Colonic mucosa (tissue), 4 donors: ENCODE results near the gene SGF29. TPM values are rescaled to one million over a fixed set of nuclear protein-coding genes. Genes with fewer than 3 reads are reported as not detected.

Experiments
- DNase-seq: peaks from one replicate; pipeline ENCODE4 v3.0.0-alpha.2; 2020
- H3K27ac ChIP-seq: fragments of 200-600 bp; one replicate; pipeline ENCODE4 v1.8.0; 2021
- H3K27me3 ChIP-seq: fragments of 200-600 bp; one replicate; pipeline ENCODE4 v1.8.0; 2021
- H3K36me3 ChIP-seq: fragments of 200-600 bp; one replicate; pipeline ENCODE4 v1.8.0; 2021
- H3K4me1 ChIP-seq: fragments of 200-600 bp; one replicate; pipeline ENCODE4 v1.8.0; 2021; ENCODE audit warnings: mild to moderate bottlenecking
- H3K4me3 ChIP-seq: fragments of 200-600 bp; one replicate; pipeline ENCODE4 v1.8.0; 2021
- H3K9ac ChIP-seq, 2 donors: one replicate each; pipeline ENCODE4 v1.7.0; 2013; ENCODE audit warnings: control low read depth in 2 of 2, low read depth in 2 of 2, low read length in 2 of 2
- H3K9me3 ChIP-seq: fragments of 200-600 bp; one replicate; pipeline ENCODE4 v1.8.0; 2021
- intact Hi-C: fragments of 100-400 bp; cut with DNase I; formaldehyde crosslinking; loops from one replicate; pipeline ENCODE4 v1.14.1; 2022
- total RNA-seq, 2 donors: library from RNA; stranded (reverse); fragmentation: NEBNext Ultra II Directional in 1 of 2; extraction: Animal tissue kit (Norgen Biotek cat#: 25700) in 1 of 2; gene quantifications; one replicate each; pipeline ENCODE4 v1.2.1, GENCODE V29; 2021
- TF ChIP-seq, protein P1 (sequence below): fragments of 200-600 bp; IDR thresholded peaks from one replicate; pipeline ENCODE4 v1.8.0; 2022; ENCODE audit warnings: antibody characterized with exemption, mild to moderate bottlenecking
- donor health status: healthy.
- donor health status: DM: no; HTN: no; CAD: no.
- donor health status: DM: no; HTN: no; CAD: no.

SGF29 gene
- total RNA-seq, 2 donors from 2014 or later = 17.4 to 19.3 TPM

DNA sequence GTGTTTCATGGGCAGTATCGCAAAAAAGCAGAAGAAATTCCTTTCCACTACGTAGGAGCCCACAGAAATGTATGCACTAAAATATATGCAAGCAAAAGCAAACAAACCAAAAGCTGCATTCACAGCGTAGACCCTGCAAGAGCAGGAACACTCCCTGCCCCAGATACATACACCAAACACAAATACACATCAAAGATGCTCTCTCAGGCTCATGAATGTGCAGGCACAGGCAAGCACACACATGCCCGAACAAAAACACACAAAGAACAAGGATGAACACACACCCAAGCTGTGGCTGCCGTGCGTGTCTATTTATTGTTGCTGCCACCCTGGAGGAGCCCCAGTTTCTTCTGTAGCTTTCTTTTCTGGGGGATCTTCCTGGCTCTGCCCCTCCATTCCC, 16.6 kb upstream of the SGF29 start:
- Histone ChIP-seq H3K9me3 (no peaks in the 10 kb centered on the region), H3K36me3 (no peaks in the 10 kb centered on the region), H3K9ac (peak overlapping the region in 1 of 2 donors; percentile 69), H3K27me3 (no peaks in the 10 kb centered on the region), H3K4me3 (peak overlapping the region; percentile 45), H3K27ac (peak overlapping the region; percentile 90), H3K4me1 (peaks cover 11% of the 10 kb centered on the region)
- intact Hi-C loops = no loop called here
- DNase-seq = no peak
- TF ChIP-seq, protein P1, sequence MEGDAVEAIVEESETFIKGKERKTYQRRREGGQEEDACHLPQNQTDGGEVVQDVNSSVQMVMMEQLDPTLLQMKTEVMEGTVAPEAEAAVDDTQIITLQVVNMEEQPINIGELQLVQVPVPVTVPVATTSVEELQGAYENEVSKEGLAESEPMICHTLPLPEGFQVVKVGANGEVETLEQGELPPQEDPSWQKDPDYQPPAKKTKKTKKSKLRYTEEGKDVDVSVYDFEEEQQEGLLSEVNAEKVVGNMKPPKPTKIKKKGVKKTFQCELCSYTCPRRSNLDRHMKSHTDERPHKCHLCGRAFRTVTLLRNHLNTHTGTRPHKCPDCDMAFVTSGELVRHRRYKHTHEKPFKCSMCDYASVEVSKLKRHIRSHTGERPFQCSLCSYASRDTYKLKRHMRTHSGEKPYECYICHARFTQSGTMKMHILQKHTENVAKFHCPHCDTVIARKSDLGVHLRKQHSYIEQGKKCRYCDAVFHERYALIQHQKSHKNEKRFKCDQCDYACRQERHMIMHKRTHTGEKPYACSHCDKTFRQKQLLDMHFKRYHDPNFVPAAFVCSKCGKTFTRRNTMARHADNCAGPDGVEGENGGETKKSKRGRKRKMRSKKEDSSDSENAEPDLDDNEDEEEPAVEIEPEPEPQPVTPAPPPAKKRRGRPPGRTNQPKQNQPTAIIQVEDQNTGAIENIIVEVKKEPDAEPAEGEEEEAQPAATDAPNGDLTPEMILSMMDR = no peak

DNA sequence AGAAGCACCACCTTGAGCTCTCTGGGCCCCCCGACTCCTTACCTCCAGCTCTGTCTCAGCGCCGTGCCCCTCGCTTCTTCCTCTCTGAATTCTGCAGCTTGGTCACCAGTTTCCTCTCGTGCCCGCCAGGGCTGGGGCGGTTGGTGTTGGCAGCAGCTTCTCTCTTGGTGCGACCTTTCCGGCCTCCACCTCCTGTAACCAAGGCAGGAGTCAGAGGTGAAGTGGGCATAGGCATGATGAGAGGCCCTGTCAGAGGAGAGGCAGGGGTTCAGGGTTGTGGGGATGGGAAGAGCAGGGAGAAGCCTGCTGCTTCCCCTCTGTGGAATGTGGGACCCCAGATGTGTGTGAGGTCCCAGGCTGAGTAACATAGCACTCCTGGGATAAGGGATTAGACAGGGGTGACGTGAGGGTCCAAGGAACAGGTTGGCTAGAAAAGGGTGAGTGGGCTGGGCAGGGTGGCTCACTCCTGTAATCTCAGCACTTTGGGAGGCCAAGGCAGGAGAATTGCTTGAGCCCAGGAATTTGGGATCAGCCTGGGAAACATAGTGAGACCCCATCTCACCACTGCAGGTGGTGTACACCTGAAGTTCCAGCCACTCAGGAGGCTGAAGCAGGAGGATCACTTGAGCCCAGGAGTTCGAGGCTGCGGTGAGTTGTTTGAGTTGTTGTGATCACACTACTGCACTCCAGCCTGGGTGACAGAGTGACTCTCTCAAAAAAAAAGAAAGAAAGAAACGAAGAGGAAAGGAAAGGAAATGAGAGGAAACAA, 15.6 kb upstream of the SGF29 start:
- H3K27me3 ChIP-seq = no peaks in the 10 kb centered on the region
- H3K4me3 ChIP-seq = peak overlapping the region; percentile 45
- peak; percentile 41 for DNase-seq
- intact Hi-C loops = no loop called here
- H3K27ac ChIP-seq = peak overlapping the region; percentile 90
- H3K9ac ChIP-seq = peak overlapping the region; percentile 69 to 87
- no peaks in the 10 kb centered on the region for H3K36me3 ChIP-seq
- TF ChIP-seq, protein P1 = no peak
- H3K4me1 ChIP-seq = peaks cover 4% of the 10 kb centered on the region
- no peaks in the 10 kb centered on the region for H3K9me3 ChIP-seq

DNA sequence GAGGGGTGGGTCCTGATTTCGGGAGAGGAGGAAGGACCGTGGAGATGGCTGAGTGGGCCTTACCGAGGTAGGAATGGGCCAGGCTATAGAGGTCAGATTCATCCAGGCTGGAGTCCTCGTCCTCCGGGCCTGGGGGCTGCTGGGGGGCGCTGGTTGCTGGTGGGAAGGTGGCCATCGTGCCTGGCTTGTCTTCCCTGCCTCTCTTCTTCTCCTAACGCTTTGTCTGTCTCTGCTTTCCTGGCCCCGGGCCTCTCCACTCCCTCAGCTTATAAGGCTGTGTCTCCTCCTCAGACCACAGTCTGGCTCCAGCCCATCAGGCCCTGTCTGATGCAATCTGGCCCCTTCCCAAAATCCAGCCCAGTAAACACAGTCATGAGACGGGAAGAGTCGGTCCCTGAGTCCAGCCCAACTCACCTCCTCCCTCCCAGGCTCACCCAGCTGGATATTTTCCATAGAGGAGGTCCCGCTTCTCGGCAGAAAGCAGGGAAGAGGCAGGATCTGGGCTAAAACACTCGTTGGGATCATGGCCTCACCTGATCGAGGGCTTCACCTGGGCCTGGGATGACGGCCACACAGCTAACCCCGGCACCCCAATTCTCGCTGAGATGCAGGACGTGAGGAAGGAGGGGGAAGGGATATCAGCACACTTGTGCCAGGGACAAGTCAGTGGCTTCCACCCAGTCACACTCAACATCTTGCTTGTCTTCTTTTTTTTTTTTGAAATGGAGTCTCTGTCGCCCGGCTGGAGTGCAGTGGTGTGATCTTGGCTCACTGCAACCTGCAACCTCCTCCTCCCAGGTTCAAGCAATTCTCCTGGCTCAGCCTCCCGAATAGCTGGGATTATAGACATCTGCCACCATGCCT, 14.8 kb upstream of the SGF29 start, which contains the start of gene NUPR1:
Gene NUPR1, minus strand, starts transcription at position 242 of the 864 bp plus-strand sequence. Its CDS starts 67 bp downstream, at position 175.
- H3K9ac ChIP-seq = peak within 1 kb of the TSS; percentile 69 to 87
- no peaks in the 10 kb centered on the region for H3K9me3 ChIP-seq
- no peaks in the 10 kb centered on the region for H3K36me3 ChIP-seq
- TF ChIP-seq, protein P1 = no peak
- peak; percentile 97 for DNase-seq
- H3K4me1 ChIP-seq = peaks cover 4% of the 10 kb centered on the region
- peak within 1 kb of the TSS; percentile 45 for H3K4me3 ChIP-seq
- peak within 1 kb of the TSS; percentile 90 for H3K27ac ChIP-seq
- H3K27me3 ChIP-seq = no peaks in the 10 kb centered on the region
- intact Hi-C loops = no loop called here

DNA sequence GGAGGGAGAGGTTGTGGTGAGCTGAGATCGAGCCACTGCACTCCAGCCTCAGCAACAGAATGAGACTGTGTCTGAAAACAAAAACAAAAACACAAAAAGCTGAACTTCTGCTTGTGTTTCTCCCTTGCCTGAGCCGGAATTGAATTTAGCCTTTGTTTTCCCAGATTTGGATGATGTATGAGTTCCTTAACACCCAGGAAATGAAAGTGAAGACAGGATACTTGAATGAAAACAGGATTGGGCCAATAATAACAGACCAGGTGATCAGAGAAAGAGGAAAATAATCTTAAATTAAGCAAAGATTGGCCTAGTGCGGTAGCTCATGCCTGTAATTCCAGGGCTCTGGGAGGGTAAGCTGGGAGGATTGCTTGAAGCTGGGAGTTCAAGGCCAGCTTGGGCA, 13.4 kb upstream of the SGF29 start:
- H3K4me3 ChIP-seq = no peak overlapping the region
- intact Hi-C loops = loop anchor here (10.0 kb wide), 1 partner anchor 56 kb away; no protein-coding TSS in a partner anchor
- no peak overlapping the region for H3K9ac ChIP-seq
- DNase-seq = no peak
- H3K9me3 ChIP-seq = no peaks in the 10 kb centered on the region
- H3K4me1 ChIP-seq = peaks cover 4% of the 10 kb centered on the region
- TF ChIP-seq, protein P1 = no peak
- H3K36me3 ChIP-seq = no peaks in the 10 kb centered on the region
- no peaks in the 10 kb centered on the region for H3K27me3 ChIP-seq
- peak overlapping the region; percentile 90 for H3K27ac ChIP-seq

DNA sequence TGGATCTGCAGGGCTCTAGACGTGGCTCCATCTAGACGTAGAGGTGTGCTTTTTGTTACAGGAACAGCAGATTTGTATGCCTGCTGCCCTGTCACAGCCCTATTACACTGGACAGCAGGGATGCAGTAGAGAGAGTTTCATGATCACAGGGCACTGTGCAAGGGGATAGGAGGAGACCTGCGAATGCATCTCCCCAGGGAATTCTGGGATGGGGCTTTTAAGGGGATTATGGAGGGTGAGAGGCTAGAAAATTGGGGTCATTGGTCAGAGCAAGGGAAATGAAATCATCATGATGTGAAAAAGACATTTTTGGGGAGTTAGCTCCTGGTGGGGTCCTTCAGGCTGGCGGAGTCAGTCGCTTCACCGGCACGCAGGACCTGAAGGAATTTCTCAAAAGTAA, 11.1 kb upstream of the SGF29 start:
- H3K36me3 ChIP-seq = no peaks in the 10 kb centered on the region
- DNase-seq = no peak
- H3K9me3 ChIP-seq = no peaks in the 10 kb centered on the region
- no peak overlapping the region for H3K4me3 ChIP-seq
- intact Hi-C loops = loop anchor here (10.0 kb wide), 1 partner anchor 58 kb away; no protein-coding TSS in a partner anchor
- H3K9ac ChIP-seq = peak overlapping the region; percentile 70 to 71
- TF ChIP-seq, protein P1 = no peak
- no peaks in the 10 kb centered on the region for H3K27me3 ChIP-seq
- H3K27ac ChIP-seq = peak overlapping the region; percentile 72
- H3K4me1 ChIP-seq = peaks cover 4% of the 10 kb centered on the region
